Breast epithelium (tissue), 3 donors: ENCODE measurements around the gene ASMTL.

Experiments
- CTCF ChIP-seq, 3 donors: fragments of 450-650 bp; IDR thresholded peaks; one replicate each; pipeline ENCODE4 v1.5.1; 2016 to 2017; ENCODE audit warnings: antibody characterized with exemption in 3 of 3, mild to moderate bottlenecking in 3 of 3, moderate library complexity in 3 of 3
- POLR2A ChIP-seq: fragments of 450-650 bp; IDR thresholded peaks from one replicate; pipeline ENCODE4 v1.6.1; 2016; ENCODE audit warnings: antibody characterized with exemption, mild to moderate bottlenecking, moderate library complexity

GRCh38 chrX:1358793-1359476, 93.8 kb downstream of the ASMTL start:
- no peak for TF ChIP-seq CTCF (IDR thresholded peaks at IDR 0.05)
- TF ChIP-seq POLR2A = no peak
